ENCODE measurements around the gene TXNDC11. TPM values are rescaled to one million over a fixed set of nuclear protein-coding genes. Genes with fewer than 3 reads are reported as not detected.

TXNDC11 gene
- total and polyA plus RNA-seq, 5 experiments from 2014 or later, result 31.8 to 46.8 (median 35.4) TPM

GRCh38 chr16:11668623-11669379, 73.9 kb downstream of the TXNDC11 start:
- H3K36me3 Mint-ChIP-seq, result no peaks in the 10 kb centered on the region
- no peaks in the 10 kb centered on the region for H3K27me3 Mint-ChIP-seq
- POLR2A ChIA-PET, result interaction anchor here (0.6 to 3.2 kb wide), 11 partner anchors 9 to 85 kb away, joined by 3 to 21 read pairs (median 5); partner anchors contain the start of genes LITAF and TXNDC11
- H3K9me3 Mint-ChIP-seq, result no peaks in the 10 kb centered on the region
- ATAC-seq, result peak; percentile 13 to 19
- peaks cover 42 to 84% (median 82%) of the 10 kb centered on the region in 4 donors for H3K4me1 Mint-ChIP-seq
- DNase-seq, result peak in 6 of 10 donors; percentile 35 to 65 (median 40)
- peak overlapping the region; percentile 81 to 95 (median 90) for H3K4me3 Mint-ChIP-seq
- H3K27ac Mint-ChIP-seq, result peak overlapping the region in 8 of 10 donors; percentile 94 to 98 (median 97)

DNA sequence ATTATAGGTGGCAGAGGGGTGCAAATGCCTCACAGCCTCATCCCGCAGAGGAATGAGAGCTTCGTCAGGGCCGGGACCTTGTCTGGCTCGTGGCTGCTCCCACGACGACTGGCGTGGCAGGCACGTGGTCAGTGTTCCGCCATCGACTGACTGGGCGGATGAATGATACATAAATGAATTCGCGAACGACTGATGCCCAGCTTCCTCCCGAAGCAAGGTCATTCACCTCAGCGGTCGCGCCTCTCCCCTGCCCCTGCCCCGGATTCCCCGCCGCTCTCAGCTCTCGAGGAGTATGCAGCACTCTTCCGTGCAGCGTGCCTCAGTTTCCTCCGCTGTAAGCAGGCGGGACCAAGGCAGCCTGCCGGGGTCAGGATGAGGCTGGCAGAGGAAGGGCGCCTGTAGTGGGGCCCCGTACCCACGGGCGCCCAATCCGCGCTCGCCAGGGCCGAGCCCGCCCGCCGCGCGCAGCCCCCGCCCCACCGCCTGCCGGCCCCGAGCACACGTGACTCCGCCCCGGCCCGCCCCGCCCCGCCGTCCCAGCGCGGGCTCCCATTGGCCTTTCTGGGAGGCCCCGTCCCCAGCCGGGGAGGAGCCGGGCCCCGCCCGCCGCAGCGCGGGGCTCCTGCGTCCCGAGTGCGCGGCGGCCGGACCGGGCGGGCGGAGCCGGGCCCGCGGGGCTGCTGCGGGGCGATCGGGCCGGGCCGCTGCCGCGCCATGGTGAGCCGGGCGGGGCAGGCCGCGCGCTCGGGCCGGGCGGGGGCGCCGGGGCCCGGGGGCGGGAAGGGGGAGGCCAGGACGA, 74.6 kb downstream of the TXNDC11 start, which contains the start of gene SNN:
Gene SNN, plus strand, starts transcription at position 632 of the 799 bp plus-strand sequence. CDS start 7,605 bp downstream, outside the sequence.
- ATAC-seq (peak; percentile 76 to 80), DNase-seq (peak; percentile 73 to 90 (median 82))
- Mint-ChIP-seq H3K36me3 (no peaks in the 10 kb centered on the region), H3K27ac (peak within 1 kb of the TSS; percentile 51 to 98 (median 97)), H3K4me1 (peaks cover 44 to 83% (median 78%) of the 10 kb centered on the region in 4 donors), H3K4me3 (peak within 1 kb of the TSS; percentile 81 to 95 (median 90)), H3K27me3 (no peaks in the 10 kb centered on the region), H3K9me3 (no peaks in the 10 kb centered on the region)
- POLR2A ChIA-PET, result interaction anchor here (0.6 to 3.2 kb wide), 12 partner anchors 9 to 136 kb away, joined by 3 to 21 read pairs (median 4); partner anchors contain the start of gene TXNDC11

DNA sequence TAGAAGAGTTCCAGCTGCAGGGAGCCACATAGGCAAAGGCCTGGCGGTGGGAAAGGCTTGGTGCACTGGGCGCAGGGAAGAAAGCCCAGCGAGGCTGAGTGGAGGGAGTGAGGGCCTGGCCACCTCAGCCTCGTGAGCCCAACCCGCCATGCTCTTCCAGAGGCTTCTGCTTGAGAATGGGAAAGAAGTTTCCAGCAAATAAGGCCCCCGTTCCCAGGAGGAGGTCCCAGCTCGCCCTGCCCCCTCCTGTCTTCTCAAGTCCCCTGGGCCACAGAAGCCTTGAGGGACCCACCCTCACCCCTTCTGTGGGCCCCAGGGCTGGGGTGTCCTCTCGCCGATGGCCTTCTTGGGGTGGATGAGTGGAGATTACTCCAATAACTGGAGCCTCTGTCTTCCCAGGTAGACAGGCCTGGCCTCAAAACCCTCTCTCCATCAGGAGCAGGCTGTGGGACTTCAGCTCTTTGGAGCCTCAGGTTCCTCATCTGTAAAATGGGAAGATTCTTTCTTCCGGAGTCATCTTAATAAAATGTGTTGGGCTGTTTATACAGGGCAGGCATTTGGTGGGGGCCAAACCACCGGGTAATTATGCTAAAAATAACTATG, 75.3 kb downstream of the TXNDC11 start:
- ATAC-seq, result no peak
- Mint-ChIP-seq H3K36me3 (no peaks in the 10 kb centered on the region), H3K27me3 (no peaks in the 10 kb centered on the region), H3K4me3 (peak overlapping the region; percentile 66 to 87 (median 79)), H3K4me1 (peaks cover 44 to 82% (median 77%) of the 10 kb centered on the region in 4 donors), H3K9me3 (no peaks in the 10 kb centered on the region), H3K27ac (peak overlapping the region; percentile 51 to 98 (median 92))
- POLR2A ChIA-PET, result interaction anchor here (0.6 to 3.0 kb wide), 7 partner anchors 8 to 135 kb away, joined by 3 to 8 read pairs (median 4); no protein-coding TSS in a partner anchor
- DNase-seq, result no peak

DNA sequence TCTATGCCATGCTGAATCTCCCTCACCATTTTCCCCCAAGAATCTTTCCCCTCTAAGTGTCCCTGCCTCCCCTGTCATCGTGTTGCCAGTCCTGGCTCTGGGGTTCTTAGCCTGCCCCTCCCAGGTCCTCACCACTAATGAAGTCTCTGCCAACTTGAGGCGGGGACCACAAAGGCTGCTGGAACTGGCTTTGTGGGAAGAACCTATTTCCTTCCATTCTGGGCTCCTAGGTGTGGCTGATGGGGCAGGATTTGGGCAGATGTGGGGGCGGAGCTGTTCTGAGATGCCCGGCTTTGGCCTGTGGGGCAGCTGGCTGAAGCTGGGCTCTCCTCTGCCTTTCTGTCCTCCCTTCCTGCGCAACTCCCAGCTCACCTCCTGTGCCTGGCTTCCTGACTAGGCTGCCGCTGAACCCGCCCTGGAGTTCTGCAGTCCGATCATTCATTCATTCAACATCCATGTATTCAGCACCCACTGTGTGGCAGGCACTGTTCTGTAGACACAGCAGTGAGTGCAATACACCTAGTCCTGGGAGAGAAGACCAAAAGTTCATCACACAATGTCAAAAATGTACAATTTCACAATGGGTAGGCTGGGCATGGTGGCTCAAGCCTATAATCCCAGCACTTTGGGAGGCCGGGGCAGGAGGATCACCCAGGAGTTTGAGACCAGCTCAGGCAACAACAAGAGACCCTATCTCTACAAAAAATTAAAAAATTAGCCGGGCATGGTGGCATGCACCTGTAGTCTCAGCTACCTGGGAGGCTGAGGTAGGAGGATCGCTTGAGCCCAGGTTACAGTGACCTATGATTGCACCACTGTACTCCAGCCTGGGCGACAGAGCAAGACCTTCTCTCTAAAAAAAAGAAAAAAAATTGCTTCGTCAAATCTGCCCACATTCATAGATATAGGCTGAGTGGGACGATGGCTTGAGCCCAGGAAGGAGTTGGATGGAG, 76.3 kb downstream of the TXNDC11 start:
- Mint-ChIP-seq H3K4me3 (peak overlapping the region; percentile 66 to 87 (median 79)), H3K9me3 (no peaks in the 10 kb centered on the region), H3K4me1 (peaks cover 38 to 72% (median 68%) of the 10 kb centered on the region in 4 donors), H3K36me3 (no peaks in the 10 kb centered on the region), H3K27ac (peak overlapping the region; percentile 51 to 98 (median 94)), H3K27me3 (no peaks in the 10 kb centered on the region)
- DNase-seq (no peak), ATAC-seq (no peak)
- POLR2A ChIA-PET, result interaction anchor here (1.0 to 3.0 kb wide), 7 partner anchors 7 to 107 kb away, joined by 3 to 9 read pairs (median 4); no protein-coding TSS in a partner anchor

- Mint-ChIP-seq H3K9me3 (no peaks in the 10 kb centered on the region), H3K27me3 (no peaks in the 10 kb centered on the region), H3K4me3 (peak overlapping the region; percentile 65 to 87 (median 76)), H3K36me3 (no peaks in the 10 kb centered on the region), H3K4me1 (peaks cover 26 to 59% (median 55%) of the 10 kb centered on the region in 4 donors), H3K27ac (peak overlapping the region; percentile 92 to 98 (median 96))
- peak in 9 of 10 donors; percentile 29 to 75 (median 55) for DNase-seq
- POLR2A ChIA-PET, result interaction anchor here (0.5 to 2.6 kb wide), 8 partner anchors 12 to 133 kb away, joined by 3 to 9 read pairs (median 4); partner anchors contain the start of gene TXNDC11
- ATAC-seq, result peak in 1 of 2 donors; percentile 5
Observed at GRCh38 chr16:11665071-11665491, 77.6 kb downstream of the TXNDC11 start.

- Mint-ChIP-seq H3K36me3 (no peaks in the 10 kb centered on the region), H3K4me1 (peaks cover 26 to 53% (median 45%) of the 10 kb centered on the region in 4 donors), H3K27ac (peak overlapping the region in 9 of 10 donors; percentile 61 to 94 (median 75)), H3K27me3 (no peaks in the 10 kb centered on the region), H3K9me3 (no peaks in the 10 kb centered on the region), H3K4me3 (peak overlapping the region in 2 of 10 donors; percentile 10 to 20)
- DNase-seq (no peak), ATAC-seq (no peak)
- POLR2A ChIA-PET, result interaction anchor here (0.8 to 1.0 kb wide), 2 partner anchors 8 to 34 kb away, joined by 3 to 4 read pairs; no protein-coding TSS in a partner anchor
Observed at GRCh38 chr16:11662582-11662981, 80.1 kb downstream of the TXNDC11 start.

GRCh38 chr16:11660565-11660964, 82.1 kb downstream of the TXNDC11 start:
- H3K27ac Mint-ChIP-seq, result peak overlapping the region in 1 of 10 donors; percentile 41
- no peak overlapping the region for H3K4me3 Mint-ChIP-seq
- POLR2A ChIA-PET, result interaction anchor here (0.6 to 1.3 kb wide), 3 partner anchors 33 to 63 kb away, joined by 3 to 6 read pairs (median 3); no protein-coding TSS in a partner anchor
- no peak for ATAC-seq
- H3K36me3 Mint-ChIP-seq, result no peaks in the 10 kb centered on the region
- no peaks in the 10 kb centered on the region for H3K9me3 Mint-ChIP-seq
- peaks cover 15 to 35% (median 27%) of the 10 kb centered on the region in 4 donors for H3K4me1 Mint-ChIP-seq
- DNase-seq, result no peak
- H3K27me3 Mint-ChIP-seq, result no peaks in the 10 kb centered on the region

GRCh38 chr16:11658896-11659708, 83.6 kb downstream of the TXNDC11 start:
- Mint-ChIP-seq H3K27me3 (no peaks in the 10 kb centered on the region), H3K4me1 (peaks cover 15 to 28% (median 24%) of the 10 kb centered on the region in 4 donors), H3K4me3 (no peak overlapping the region), H3K9me3 (no peaks in the 10 kb centered on the region), H3K36me3 (no peaks in the 10 kb centered on the region), H3K27ac (peak overlapping the region in 1 of 10 donors; percentile 38)
- POLR2A ChIA-PET, result interaction anchor here (0.7 to 1.6 kb wide), 7 partner anchors 9 to 99 kb away, joined by 3 to 11 read pairs (median 6); partner anchors contain the start of genes SNN and TXNDC11
- DNase-seq (no peak), ATAC-seq (no peak)

DNA sequence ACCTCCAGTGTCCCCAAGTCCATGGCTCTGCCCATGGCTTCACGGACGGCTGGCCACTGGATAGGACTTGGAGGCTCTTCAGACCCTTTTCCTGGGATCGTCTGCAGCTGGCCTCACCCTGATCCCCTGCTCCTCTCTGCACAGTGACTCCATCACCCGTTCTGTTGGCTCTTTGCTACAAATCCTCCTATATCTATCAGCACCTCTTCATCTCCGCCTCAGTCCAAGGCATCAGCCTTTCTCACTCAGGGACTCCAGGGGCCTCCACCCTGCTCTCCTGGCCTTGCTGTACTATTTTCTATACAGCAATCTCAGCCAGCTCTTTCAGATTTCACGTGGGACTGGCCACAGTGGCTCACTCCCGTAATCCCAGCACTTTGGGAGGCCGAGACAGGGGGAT, 85.1 kb downstream of the TXNDC11 start:
- Mint-ChIP-seq H3K9me3 (no peaks in the 10 kb centered on the region), H3K4me1 (peaks cover 9 to 22% (median 18%) of the 10 kb centered on the region in 4 donors), H3K27ac (peak overlapping the region in 2 of 10 donors; percentile 2 to 52), H3K36me3 (no peaks in the 10 kb centered on the region), H3K27me3 (no peaks in the 10 kb centered on the region), H3K4me3 (peak overlapping the region in 1 of 10 donors; percentile 21)
- ATAC-seq, result no peak
- POLR2A ChIA-PET, result interaction anchor here (1.3 kb wide), 1 partner anchor 85 kb away, joined by 3 read pairs; the partner anchor contains the start of gene TXNDC11
- no peak for DNase-seq

GRCh38 chr16:11655655-11656054, 87.0 kb downstream of the TXNDC11 start:
- POLR2A ChIA-PET, result interaction anchor here (0.7 to 1.6 kb wide), 3 partner anchors 34 to 684 kb away, joined by 3 to 4 read pairs (median 4); no protein-coding TSS in a partner anchor
- H3K4me1 Mint-ChIP-seq, result peaks cover 10 to 28% (median 21%) of the 10 kb centered on the region in 4 donors
- ATAC-seq, result no peak

More at GRCh38 chr16:11655655-11656054, 87.0 kb downstream of the TXNDC11 start:
- H3K4me3 Mint-ChIP-seq, result no peak overlapping the region
- no peak for DNase-seq
- H3K27ac Mint-ChIP-seq, result no peak overlapping the region
- no peaks in the 10 kb centered on the region for H3K36me3 Mint-ChIP-seq
- H3K9me3 Mint-ChIP-seq, result no peaks in the 10 kb centered on the region
- no peaks in the 10 kb centered on the region for H3K27me3 Mint-ChIP-seq
